ENCODE data around the gene AIMP2.
"Not testable (repeated sequence)": the region's sequence is repeated elsewhere in the genome, so short reads cannot be mapped to it uniquely, and the experiment has no call there.

DNA sequence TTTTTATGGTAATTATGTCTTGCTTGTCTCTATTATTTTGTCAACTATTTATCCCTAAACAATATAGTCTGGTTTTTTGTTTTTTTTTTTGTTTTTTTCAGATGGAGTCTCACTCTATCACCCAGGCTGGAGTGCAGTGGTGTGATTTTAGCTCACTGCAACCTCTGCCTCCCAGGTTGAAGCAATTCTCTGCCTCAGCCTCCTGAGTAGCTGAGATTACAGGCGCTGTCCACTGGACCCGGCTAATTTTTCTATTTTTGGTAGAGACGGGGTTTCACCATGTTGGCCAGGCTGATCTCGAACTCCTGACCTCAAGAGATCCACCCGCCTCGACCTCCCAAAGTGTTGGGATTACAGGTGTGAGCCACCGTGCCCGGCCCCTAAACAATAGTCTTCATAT lies 1.3 kb downstream of the AIMP2 start:
- TF ChIP-seq POLR2AphosphoS5 (IDR thresholded peaks at IDR 0.05) = not testable (repeated sequence)
- TF ChIP-seq, protein P1, sequence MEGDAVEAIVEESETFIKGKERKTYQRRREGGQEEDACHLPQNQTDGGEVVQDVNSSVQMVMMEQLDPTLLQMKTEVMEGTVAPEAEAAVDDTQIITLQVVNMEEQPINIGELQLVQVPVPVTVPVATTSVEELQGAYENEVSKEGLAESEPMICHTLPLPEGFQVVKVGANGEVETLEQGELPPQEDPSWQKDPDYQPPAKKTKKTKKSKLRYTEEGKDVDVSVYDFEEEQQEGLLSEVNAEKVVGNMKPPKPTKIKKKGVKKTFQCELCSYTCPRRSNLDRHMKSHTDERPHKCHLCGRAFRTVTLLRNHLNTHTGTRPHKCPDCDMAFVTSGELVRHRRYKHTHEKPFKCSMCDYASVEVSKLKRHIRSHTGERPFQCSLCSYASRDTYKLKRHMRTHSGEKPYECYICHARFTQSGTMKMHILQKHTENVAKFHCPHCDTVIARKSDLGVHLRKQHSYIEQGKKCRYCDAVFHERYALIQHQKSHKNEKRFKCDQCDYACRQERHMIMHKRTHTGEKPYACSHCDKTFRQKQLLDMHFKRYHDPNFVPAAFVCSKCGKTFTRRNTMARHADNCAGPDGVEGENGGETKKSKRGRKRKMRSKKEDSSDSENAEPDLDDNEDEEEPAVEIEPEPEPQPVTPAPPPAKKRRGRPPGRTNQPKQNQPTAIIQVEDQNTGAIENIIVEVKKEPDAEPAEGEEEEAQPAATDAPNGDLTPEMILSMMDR (IDR thresholded peaks at IDR 0.05) = not testable (repeated sequence)

All from gastroesophageal sphincter (tissue), 3 donors.